Measurements from ENCODE around the gene CMC1.
"Not testable (repeated sequence)": the region's sequence is repeated elsewhere in the genome, so short reads cannot be mapped to it uniquely, and the experiment has no call there.

The CMC1 gene

GRCh38 chr3:28241221-28242160 lies at the start of gene CMC1:
Gene CMC1 (plus strand): TSS chr3:28241619. CDS start chr3:28241794, 175 bp downstream.
- DNase-seq: peak; percentile 82 to 95

GRCh38 chr3:28198161-28198560 lies 43.3 kb upstream of the CMC1 start:
- no peak for DNase-seq

GRCh38 chr3:28198974-28199373 lies 42.4 kb upstream of the CMC1 start:
- no peak for DNase-seq

- DNase-seq: not testable (repeated sequence)
Observed at GRCh38 chr3:28199643-28200042, 41.8 kb upstream of the CMC1 start.

GRCh38 chr3:28200366-28200848 lies 41.0 kb upstream of the CMC1 start:
- not testable (repeated sequence) for DNase-seq

GRCh38 chr3:28206479-28206878 lies 34.9 kb upstream of the CMC1 start:
- DNase-seq: no peak

- no peak for DNase-seq
Observed at GRCh38 chr3:28207000-28207733, 34.3 kb upstream of the CMC1 start.

GRCh38 chr3:28210968-28211713 lies 30.3 kb upstream of the CMC1 start:
- no peak for DNase-seq

- DNase-seq: no peak
Observed at GRCh38 chr3:28212681-28213080, 28.7 kb upstream of the CMC1 start.

GRCh38 chr3:28215407-28215806 lies 26.0 kb upstream of the CMC1 start:
- no peak for DNase-seq

- no peak for DNase-seq
Observed at GRCh38 chr3:28218071-28218916, 23.1 kb upstream of the CMC1 start.

- no peak for DNase-seq
Observed at GRCh38 chr3:28218917-28219198, 22.6 kb upstream of the CMC1 start.

- no peak for DNase-seq
Observed at GRCh38 chr3:28224430-28224829, 17.0 kb upstream of the CMC1 start.

- no peak for DNase-seq
Observed at GRCh38 chr3:28226020-28226419, 15.4 kb upstream of the CMC1 start.

GRCh38 chr3:28228623-28229022 lies 12.8 kb upstream of the CMC1 start:
- no peak for DNase-seq

- DNase-seq: no peak
Observed at GRCh38 chr3:28232659-28233058, 8.8 kb upstream of the CMC1 start.

GRCh38 chr3:28234454-28234853 lies 7.0 kb upstream of the CMC1 start:
- DNase-seq: no peak

GRCh38 chr3:28239108-28239507 lies 2.3 kb upstream of the CMC1 start:
- no peak for DNase-seq

GRCh38 chr3:28240441-28240840 lies 978 bp upstream of the CMC1 start:
- peak in 1 of 2 experiments; percentile 36 for DNase-seq

GRCh38 chr3:28242519-28242918 lies 1.1 kb downstream of the CMC1 start:
- DNase-seq: no peak

- DNase-seq: no peak
Observed at GRCh38 chr3:28243424-28244106, 2.1 kb downstream of the CMC1 start.

GRCh38 chr3:28244491-28244890 lies 3.1 kb downstream of the CMC1 start:
- no peak for DNase-seq

Measured in cerebellar nuclear complex (tissue), 1 donor.